Measurements from ENCODE around the gene SPCS1. TPM values are rescaled to one million over a fixed set of nuclear protein-coding genes. Genes with fewer than 3 reads are reported as not detected.

The SPCS1 gene
- total RNA-seq, 1 experiment from 2014 or later, result 101 TPM

- TF ChIP-seq IRF1 (CRISPR knock-in tag; IDR thresholded peaks at IDR 0.05) (no peak), GABPB1 (CRISPR knock-in tag; IDR thresholded peaks at IDR 0.05) (no peak), GRHL2 (CRISPR knock-in tag; IDR thresholded peaks at IDR 0.05; ENCODE audit: insufficient replicate concordance, severe bottlenecking) (no peak), NR3C1 (CRISPR knock-in tag; conservative IDR thresholded peaks at IDR 0.05; ENCODE audit: low read depth) (no peak), SOX15 (CRISPR knock-in tag; IDR thresholded peaks at IDR 0.05) (no peak), ZNF416 (CRISPR knock-in tag; IDR thresholded peaks at IDR 0.05) (no peak), CREM (CRISPR knock-in tag; IDR thresholded peaks at IDR 0.05) (no peak)
Observed at GRCh38 chr3:52682016-52682415, 23.9 kb upstream of the SPCS1 start (continued).

- peak overlapping the region; percentile 84 for H3K4me3 Mint-ChIP-seq
- H3K9me3 Mint-ChIP-seq, result no peaks in the 10 kb centered on the region
- no peak for TF ChIP-seq AR (CRISPR knock-in tag; IDR thresholded peaks at IDR 0.05)
- TF ChIP-seq ARID4B (CRISPR knock-in tag; IDR thresholded peaks at IDR 0.05; ENCODE audit: borderline replicate concordance), result no peak
- no peak for TF ChIP-seq TEAD1 (CRISPR knock-in tag; IDR thresholded peaks at IDR 0.05)
- TF ChIP-seq TEAD4 (CRISPR knock-in tag; IDR thresholded peaks at IDR 0.05), result no peak
- no peak for TF ChIP-seq AFF4 (CRISPR knock-in tag; IDR thresholded peaks at IDR 0.05; ENCODE audit: borderline replicate concordance)
- TF ChIP-seq STAT6 (CRISPR knock-in tag; conservative IDR thresholded peaks at IDR 0.05; ENCODE audit: low read depth), result no peak
- no peak for TF ChIP-seq PREB (CRISPR knock-in tag; IDR thresholded peaks at IDR 0.05; ENCODE audit: borderline replicate concordance)
- TF ChIP-seq NFE2L1 (CRISPR knock-in tag; IDR thresholded peaks at IDR 0.05), result no peak
- no peak for TF ChIP-seq ZBTB21 (CRISPR knock-in tag; IDR thresholded peaks at IDR 0.05; ENCODE audit: borderline replicate concordance)
- TF ChIP-seq ATF2 (CRISPR knock-in tag; IDR thresholded peaks at IDR 0.05; ENCODE audit: borderline replicate concordance, low read depth), result no peak
- no peak for TF ChIP-seq RELA (CRISPR knock-in tag; IDR thresholded peaks at IDR 0.05; ENCODE audit: borderline replicate concordance)
- peaks cover 36% of the 10 kb centered on the region for H3K36me3 Mint-ChIP-seq
- H3K27ac Mint-ChIP-seq, result no peak overlapping the region
- ChIA-PET CTCF (no interaction called here), POLR2A (no interaction called here)
- peaks cover 30% of the 10 kb centered on the region for H3K4me1 Mint-ChIP-seq
- no peaks in the 10 kb centered on the region; the same call in 1 of the 2 replicates for H3K27me3 Mint-ChIP-seq (ENCODE audit: low read depth)
- no peak for DNase-seq (ENCODE audit: low spot score)
- no peak for ATAC-seq
Observed at GRCh38 chr3:52683611-52684010, 22.3 kb upstream of the SPCS1 start.

Measured in WTC11 (cell line).